Kidney (tissue), 14 donors: ENCODE results near the gene ZNF324. TPM values are rescaled to one million over a fixed set of nuclear protein-coding genes. Genes with fewer than 3 reads are reported as not detected.

Source experiments
- DNase-seq, 5 donors: peaks; one replicate each; pipeline ENCODE4 v3.0.0-alpha.2; 2013 to 2020
- FAIRE-seq: peaks from 2 replicates; lab custom pipeline; 2012; peaks lifted over from hg19 to GRCh38; lab: Jason Lieb, UNC
- H3K27ac ChIP-seq, 2 donors: one replicate each; pipeline ENCODE4 v1.7.0; 2013; ENCODE audit warnings: low read depth in 2 of 2, low read length in 2 of 2, inconsistent platforms in 1 of 2
- H3K27me3 ChIP-seq: one replicate; pipeline ENCODE4 v1.7.1; 2013; ENCODE audit warnings: low read length, inconsistent platforms; ENCODE audit not compliant: control insufficient read depth, insufficient read depth
- H3K36me3 ChIP-seq, 3 donors: one replicate each; pipeline versions ENCODE4 v1.7.0 to v1.7.1; 2013; ENCODE audit warnings: low read length in 3 of 3, control low read depth in 1 of 3, inconsistent platforms in 1 of 3; ENCODE audit not compliant: insufficient read depth in 3 of 3, control insufficient read depth in 2 of 3
- H3K4me1 ChIP-seq, 3 donors: one replicate each; pipeline versions ENCODE4 v1.7.0 to v1.7.1; 2013; ENCODE audit warnings: low read length in 3 of 3, inconsistent platforms in 1 of 3, low read depth in 1 of 3; ENCODE audit not compliant: control insufficient read depth in 2 of 3, insufficient read depth in 2 of 3
- H3K4me3 ChIP-seq, 3 donors: one replicate each; pipeline versions ENCODE4 v1.7.0 to v1.8.1; 2013; ENCODE audit warnings: low read length in 3 of 3, control low read depth in 1 of 3, inconsistent platforms in 1 of 3
- H3K9ac ChIP-seq, 3 donors: one replicate each; pipeline versions ENCODE4 v1.7.0 to v1.7.1; 2013; ENCODE audit warnings: low read length in 3 of 3, control low read depth in 1 of 3, inconsistent platforms in 1 of 3
- H3K9me3 ChIP-seq, 3 donors: one replicate each; pipeline versions ENCODE4 v1.7.0 to v1.7.1; 2013; ENCODE audit warnings: low read length in 3 of 3, control low read depth in 1 of 3, inconsistent platforms in 1 of 3; ENCODE audit not compliant: control insufficient read depth in 2 of 3, insufficient read depth in 1 of 3
- intact Hi-C: fragments of 100-400 bp; cut with DNase I; formaldehyde crosslinking; loops from one replicate; pipeline ENCODE4 v1.11.1; 2022
- polyA plus RNA-seq: library from polyadenylated mRNA; stranded (reverse); fragments of 350-450 nt; fragmentation: Illumina TruSeq; extraction: RNeasy Lipid Tissue Mini Kit (QIAGEN cat#74804); gene quantifications from one replicate; pipeline ENCODE4 v1.2.3, GENCODE V29; 2014; ENCODE audit warnings: low read depth, low replicate concordance; ENCODE audit not compliant: insufficient read depth
- total RNA-seq: library from RNA; stranded (reverse); fragmentation: NEBNext Ultra II Directional; extraction: Animal tissue kit (Norgen Biotek cat#: 25700); gene quantifications from one replicate; pipeline ENCODE4 v1.2.1, GENCODE V29; 2021
- TF ChIP-seq, protein P1 (sequence below): IDR thresholded peaks from 3 replicates; pipeline ENCODE4 v1.5.1; 2012; ENCODE audit warnings: mild to moderate bottlenecking, moderate library complexity, borderline replicate concordance; ENCODE audit not compliant: insufficient read depth; ENCODE audit errors: extremely low read depth
- donor health status: control.
- donor health status: control.
- donor health status: control.
- donor health status: control.
- donor health status: control.
- donor health status: DM: yes; HTN: yes; CAD: no.
- donor health status: Normal renal cell carcinoma (clear cell type).

Gene ZNF324
- total and polyA plus RNA-seq, 2 donors from 2014 or later = 3.9 to 13.0 TPM

DNA sequence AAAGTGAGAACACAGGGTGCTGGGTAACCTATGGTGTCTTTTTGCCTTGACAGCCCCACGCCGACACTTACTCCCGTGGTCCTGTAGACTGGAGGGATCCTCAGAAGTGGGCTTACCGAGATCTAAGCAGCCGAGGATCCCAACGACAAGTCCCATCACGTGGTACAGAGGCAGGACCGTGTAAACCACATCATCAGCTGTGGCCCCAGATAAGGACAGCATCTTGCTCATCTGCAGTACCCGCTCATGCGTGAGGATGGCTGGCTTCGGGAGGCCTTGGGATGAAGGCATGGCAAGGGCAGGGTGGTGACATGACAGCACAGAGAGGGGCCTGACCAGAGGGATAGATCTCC, 42.8 kb downstream of the ZNF324 start:
- FAIRE-seq (no peak), DNase-seq (no peak)
- Histone ChIP-seq H3K4me1 (peaks cover 0 to 12% (median 0%) of the 10 kb centered on the region in 3 donors), H3K27ac (no peak overlapping the region), H3K27me3 (no peaks in the 10 kb centered on the region), H3K4me3 (no peak overlapping the region), H3K36me3 (no peaks in the 10 kb centered on the region), H3K9me3 (no peaks in the 10 kb centered on the region), H3K9ac (no peak overlapping the region)
- intact Hi-C loops = no loop called here
- TF ChIP-seq, protein P1, sequence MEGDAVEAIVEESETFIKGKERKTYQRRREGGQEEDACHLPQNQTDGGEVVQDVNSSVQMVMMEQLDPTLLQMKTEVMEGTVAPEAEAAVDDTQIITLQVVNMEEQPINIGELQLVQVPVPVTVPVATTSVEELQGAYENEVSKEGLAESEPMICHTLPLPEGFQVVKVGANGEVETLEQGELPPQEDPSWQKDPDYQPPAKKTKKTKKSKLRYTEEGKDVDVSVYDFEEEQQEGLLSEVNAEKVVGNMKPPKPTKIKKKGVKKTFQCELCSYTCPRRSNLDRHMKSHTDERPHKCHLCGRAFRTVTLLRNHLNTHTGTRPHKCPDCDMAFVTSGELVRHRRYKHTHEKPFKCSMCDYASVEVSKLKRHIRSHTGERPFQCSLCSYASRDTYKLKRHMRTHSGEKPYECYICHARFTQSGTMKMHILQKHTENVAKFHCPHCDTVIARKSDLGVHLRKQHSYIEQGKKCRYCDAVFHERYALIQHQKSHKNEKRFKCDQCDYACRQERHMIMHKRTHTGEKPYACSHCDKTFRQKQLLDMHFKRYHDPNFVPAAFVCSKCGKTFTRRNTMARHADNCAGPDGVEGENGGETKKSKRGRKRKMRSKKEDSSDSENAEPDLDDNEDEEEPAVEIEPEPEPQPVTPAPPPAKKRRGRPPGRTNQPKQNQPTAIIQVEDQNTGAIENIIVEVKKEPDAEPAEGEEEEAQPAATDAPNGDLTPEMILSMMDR = no peak

DNA sequence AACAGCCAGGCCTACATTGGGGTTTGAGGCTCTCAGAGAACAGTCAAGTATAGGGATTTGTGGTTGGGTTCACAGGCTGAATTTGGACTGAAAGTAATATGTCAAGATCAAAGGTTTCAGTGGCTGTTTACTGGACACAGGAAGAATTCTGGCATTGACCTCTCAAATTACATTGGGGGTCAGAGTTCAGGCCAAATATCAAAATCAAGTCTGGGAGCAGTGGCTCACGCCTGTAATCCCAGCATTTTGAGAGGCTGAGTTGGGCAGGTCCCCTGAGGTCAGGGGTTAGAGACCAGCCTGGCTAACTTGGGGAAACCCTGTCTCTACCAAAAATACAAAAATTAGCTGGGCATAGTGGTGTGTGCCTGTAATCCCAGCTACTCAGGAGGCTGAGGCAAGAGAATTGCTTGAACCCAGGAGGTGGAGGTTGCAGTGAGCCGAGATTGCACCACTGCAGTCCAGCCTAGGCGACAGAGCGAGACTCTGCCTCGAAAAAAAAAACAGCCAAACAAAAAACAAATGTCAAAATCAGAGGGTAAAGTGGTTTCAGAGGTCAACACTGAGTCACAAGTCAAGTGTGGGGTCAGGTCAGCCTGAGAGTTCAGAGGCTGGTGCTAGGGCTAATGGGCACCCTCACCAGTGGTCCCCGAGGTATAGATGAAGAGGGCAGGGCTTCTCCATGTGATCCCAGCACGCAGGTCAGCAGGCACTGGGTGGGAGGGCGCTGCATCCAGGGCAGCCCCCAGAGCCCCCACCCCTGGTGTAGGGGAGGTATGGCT, 43.4 kb downstream of the ZNF324 start:
- TF ChIP-seq, protein P1 = no peak
- no peak overlapping the region for H3K4me3 ChIP-seq
- H3K9me3 ChIP-seq = no peaks in the 10 kb centered on the region
- no peak for FAIRE-seq
- no peaks in the 10 kb centered on the region for H3K36me3 ChIP-seq
- intact Hi-C loops = no loop called here
- H3K27ac ChIP-seq = no peak overlapping the region
- H3K27me3 ChIP-seq = no peaks in the 10 kb centered on the region
- no peak overlapping the region for H3K9ac ChIP-seq
- no peak for DNase-seq
- peaks cover 0 to 14% (median 0%) of the 10 kb centered on the region in 3 donors for H3K4me1 ChIP-seq

DNA sequence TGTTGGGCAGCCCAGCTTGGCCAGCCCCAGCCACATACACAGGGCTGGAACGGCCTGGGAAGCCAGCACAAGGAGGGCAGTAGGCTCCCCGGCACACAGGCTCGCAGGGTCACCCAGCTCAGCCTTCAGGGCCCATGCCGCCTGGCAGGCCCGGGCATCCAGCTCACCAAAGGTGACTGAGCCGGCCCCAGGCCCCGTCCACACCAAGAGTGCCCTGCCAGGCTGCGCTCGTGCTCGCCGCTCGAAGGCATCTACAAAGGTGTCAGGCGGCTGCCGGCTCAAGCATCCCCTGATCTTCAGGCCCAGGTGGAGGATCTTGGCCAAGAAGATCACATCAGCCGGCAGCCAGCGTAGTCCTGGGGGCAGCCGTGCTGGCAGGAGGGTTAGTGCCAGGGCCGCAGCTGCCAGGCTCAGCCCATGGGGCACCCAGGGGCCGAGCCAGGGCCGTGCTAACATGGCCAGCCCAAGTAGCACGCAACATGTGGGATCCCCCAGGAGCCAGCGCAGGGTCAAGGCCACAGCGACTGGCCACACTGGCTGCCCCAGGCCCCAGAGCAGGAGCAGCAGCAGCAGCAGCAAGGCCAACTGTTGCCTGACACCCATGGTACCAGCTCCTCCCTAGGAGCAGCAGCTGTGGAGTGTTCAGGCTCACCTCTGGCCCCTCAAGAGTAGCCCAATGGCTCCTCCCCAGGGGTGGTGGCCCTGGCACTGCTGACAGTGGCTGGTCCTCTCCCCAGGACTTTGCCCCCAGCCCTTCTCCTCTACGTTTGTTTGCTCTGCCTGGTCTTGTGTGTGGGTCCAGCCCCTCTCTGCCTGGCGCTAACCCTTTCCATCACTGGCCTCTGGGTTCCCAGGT, 44.7 kb downstream of the ZNF324 start, which contains the start of gene SLC27A5:
TSS of gene SLC27A5 (minus strand) at position 640 of the 856 bp plus-strand sequence. CDS start at position 603, 37 bp downstream.
- TF ChIP-seq, protein P1 = no peak
- no peaks in the 10 kb centered on the region for H3K9me3 ChIP-seq
- H3K9ac ChIP-seq = no peak within 1 kb of the TSS
- intact Hi-C loops = no loop called here
- H3K27me3 ChIP-seq = no peaks in the 10 kb centered on the region
- peaks cover 0 to 5% (median under 1%) of the 10 kb centered on the region in 3 donors for H3K36me3 ChIP-seq
- FAIRE-seq = no peak
- no peak within 1 kb of the TSS for H3K4me3 ChIP-seq
- H3K4me1 ChIP-seq = peaks cover 0 to 16% (median 0%) of the 10 kb centered on the region in 3 donors
- peak in 2 of 5 donors; percentile 45 to 76 for DNase-seq
- no peak within 1 kb of the TSS for H3K27ac ChIP-seq
